Measurements from ENCODE around the gene POLR2I.

GRCh38 chr19:36089847-36090246 lies 24.8 kb downstream of the POLR2I start:
- TF ChIP-seq EZH2 (IDR thresholded peaks at IDR 0.05; ENCODE audit: borderline replicate concordance, low read depth, low read length, poor library complexity, severe bottlenecking), result no peak
- no peak for TF ChIP-seq CTCF (conservative IDR thresholded peaks at IDR 0.05; ENCODE audit: low read depth, low read length)
